Measurements from ENCODE around the gene FOXC2.
A peak's percentile ranks its signal among the peaks of the same experiment; 100 is the strongest.

The FOXC2 gene

GRCh38 chr16:86566601-86566965 is at the start of gene FOXC2:
Gene FOXC2, plus strand, starts transcription at chr16:86566829. Its CDS starts 507 bp downstream, at chr16:86567336.
- DNase-seq (ENCODE audit: low spot score), result no peak

- DNase-seq (ENCODE audit: low spot score), result no peak
These were observed 49.6 kb upstream of the FOXC2 start for GRCh38 chr16:86517033-86517432.

- DNase-seq (ENCODE audit: low spot score), result peak; percentile 82
These were observed 48.9 kb upstream of the FOXC2 start for GRCh38 chr16:86517652-86518258.

GRCh38 chr16:86519007-86519648 is 47.5 kb upstream of the FOXC2 start:
- DNase-seq (ENCODE audit: low spot score), result no peak

GRCh38 chr16:86519649-86520316 is 46.8 kb upstream of the FOXC2 start:
- DNase-seq (ENCODE audit: low spot score), result peak; percentile 56

- no peak for DNase-seq (ENCODE audit: low spot score)
These were observed 46.1 kb upstream of the FOXC2 start for GRCh38 chr16:86520317-86521210.

- no peak for DNase-seq (ENCODE audit: low spot score)
These were observed 45.1 kb upstream of the FOXC2 start for GRCh38 chr16:86521236-86522197.

GRCh38 chr16:86522634-86523033 is 44.0 kb upstream of the FOXC2 start:
- no peak for DNase-seq (ENCODE audit: low spot score)

GRCh38 chr16:86523166-86523740 is 43.4 kb upstream of the FOXC2 start:
- DNase-seq (ENCODE audit: low spot score), result no peak

GRCh38 chr16:86524029-86524428 is 42.6 kb upstream of the FOXC2 start:
- DNase-seq (ENCODE audit: low spot score), result no peak

GRCh38 chr16:86525696-86526095 is 40.9 kb upstream of the FOXC2 start:
- no peak for DNase-seq (ENCODE audit: low spot score)

- DNase-seq (ENCODE audit: low spot score), result no peak
These were observed 39.3 kb upstream of the FOXC2 start for GRCh38 chr16:86527366-86527765.

GRCh38 chr16:86528061-86528929 is 38.3 kb upstream of the FOXC2 start:
- DNase-seq (ENCODE audit: low spot score), result no peak

GRCh38 chr16:86529160-86529559 is 37.5 kb upstream of the FOXC2 start:
- DNase-seq (ENCODE audit: low spot score), result no peak

- no peak for DNase-seq (ENCODE audit: low spot score)
These were observed 36.1 kb upstream of the FOXC2 start for GRCh38 chr16:86530251-86531190.

- DNase-seq (ENCODE audit: low spot score), result peak; percentile 92
These were observed 35.5 kb upstream of the FOXC2 start for GRCh38 chr16:86531191-86531545.

- no peak for DNase-seq (ENCODE audit: low spot score)
These were observed 34.7 kb upstream of the FOXC2 start for GRCh38 chr16:86531641-86532525.

- no peak for DNase-seq (ENCODE audit: low spot score)
These were observed 34.2 kb upstream of the FOXC2 start for GRCh38 chr16:86532526-86532815.

Data from Ammon's horn (tissue), 1 donor.